NCI-H1092 treated with DMSO at 0.1 percent for 48 hours (cell line): Measurements from ENCODE around the gene RPP30.
"Not testable (repeated sequence)": the region's sequence is repeated elsewhere in the genome, so short reads cannot be mapped to it uniquely, and the experiment has no call there.

Experiments
- DNase-seq: peaks from one replicate; lab custom pipeline; 2025; lab: John Stamatoyannopoulos, UW

Gene RPP30

GRCh38 chr10:90917238-90917967 is 45.6 kb downstream of the RPP30 start:
- no peak for DNase-seq

GRCh38 chr10:90917968-90918318 is 46.2 kb downstream of the RPP30 start:
- DNase-seq = no peak

DNA sequence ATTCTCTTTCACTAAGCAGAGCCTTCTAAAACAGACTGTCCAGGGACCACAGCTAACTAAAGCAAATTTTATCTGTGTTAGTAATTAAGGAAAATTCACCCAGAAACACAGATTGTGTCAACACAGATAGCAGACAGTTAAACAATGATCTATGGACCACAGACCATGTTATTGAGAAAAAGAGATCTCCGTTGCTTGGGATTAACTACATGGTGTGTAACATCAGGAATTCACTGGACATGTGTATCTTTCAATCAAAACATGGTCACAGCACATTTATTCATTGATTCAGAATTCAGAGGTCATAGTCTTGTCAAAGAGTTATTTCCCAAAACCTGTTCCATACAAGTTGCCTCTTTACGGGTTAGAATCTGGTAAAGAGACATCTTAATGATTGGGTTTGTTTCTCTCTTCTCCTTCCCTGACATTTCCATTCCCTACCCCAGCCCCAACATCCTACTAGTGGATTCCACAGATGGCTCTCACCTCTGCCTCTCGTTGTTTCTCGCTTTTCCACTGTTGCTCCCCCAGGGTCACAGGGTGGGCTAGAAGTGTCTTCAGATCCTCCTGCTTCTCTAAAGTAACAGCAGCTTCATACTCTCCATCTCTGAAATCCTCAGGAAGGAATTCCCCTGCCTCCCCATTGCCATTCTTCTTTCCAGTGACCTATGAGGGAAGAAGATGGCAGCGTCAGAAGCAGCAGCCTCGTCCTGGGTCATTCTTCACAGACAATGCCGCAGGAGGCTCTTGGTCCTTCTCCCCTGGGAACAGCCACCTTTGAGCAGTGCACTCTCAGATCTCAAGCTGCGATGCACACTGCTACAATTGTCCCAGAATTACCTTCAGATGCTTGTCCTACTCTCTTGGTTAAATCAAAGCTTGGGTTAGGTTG is 48.2 kb downstream of the RPP30 start:
- DNase-seq = no peak

DNA sequence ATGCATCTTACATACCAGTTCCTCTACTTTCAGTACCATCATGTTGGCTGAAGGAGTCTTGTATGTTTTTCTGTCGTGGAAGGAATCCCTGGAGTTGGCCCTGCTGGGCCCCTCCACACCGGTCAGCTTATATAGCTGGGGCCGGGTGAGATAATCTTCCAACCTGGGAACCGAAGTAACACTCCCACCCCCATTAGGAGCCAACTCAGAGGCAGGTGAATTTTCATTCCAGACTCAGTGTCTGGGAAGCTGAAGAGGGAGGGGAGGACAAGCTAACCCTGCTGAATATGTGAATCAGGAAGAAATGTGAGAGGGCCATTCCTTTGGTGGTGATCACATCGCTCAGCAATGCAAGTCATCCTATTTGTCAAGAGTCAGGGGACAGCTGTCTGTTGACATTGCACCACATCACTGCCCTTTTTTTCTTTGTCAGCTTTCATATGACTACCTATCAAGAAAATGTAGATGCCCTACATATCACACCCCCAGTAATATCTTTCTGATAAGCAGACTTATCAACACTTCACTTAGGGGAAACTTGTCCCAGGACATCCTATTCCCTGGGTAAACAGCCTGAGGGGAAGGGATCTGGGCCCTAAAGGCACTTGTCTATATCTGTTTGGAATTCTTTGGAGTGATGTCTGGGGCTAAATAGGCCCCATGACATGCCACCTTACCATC is 49.4 kb downstream of the RPP30 start, which contains the start of gene ANKRD1:
ANKRD1 (minus strand) TSS at position 102 of the 681 bp plus-strand sequence; CDS start at position 42, 60 bp downstream.
- no peak for DNase-seq

DNA sequence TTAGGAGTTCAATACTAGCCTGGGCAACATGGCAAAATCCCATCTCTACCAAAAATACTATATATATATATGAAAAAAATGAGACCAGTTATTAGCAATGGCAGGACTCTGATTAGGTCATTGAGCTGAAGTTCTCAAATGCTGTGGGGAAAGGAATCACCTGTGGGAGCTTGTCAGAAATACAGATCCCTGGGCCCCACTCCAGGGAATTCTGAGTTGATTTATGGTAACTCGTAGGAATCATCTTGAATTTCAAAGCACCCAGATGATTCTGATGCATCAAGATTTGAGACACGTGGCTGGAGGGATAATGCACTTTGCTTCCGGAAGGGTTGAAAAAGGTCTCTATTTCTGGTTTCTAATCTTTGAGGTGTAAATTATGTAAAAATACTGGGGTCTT is 50.1 kb downstream of the RPP30 start:
- no peak for DNase-seq

GRCh38 chr10:90923111-90923731 is 51.4 kb downstream of the RPP30 start:
- DNase-seq = no peak

DNA sequence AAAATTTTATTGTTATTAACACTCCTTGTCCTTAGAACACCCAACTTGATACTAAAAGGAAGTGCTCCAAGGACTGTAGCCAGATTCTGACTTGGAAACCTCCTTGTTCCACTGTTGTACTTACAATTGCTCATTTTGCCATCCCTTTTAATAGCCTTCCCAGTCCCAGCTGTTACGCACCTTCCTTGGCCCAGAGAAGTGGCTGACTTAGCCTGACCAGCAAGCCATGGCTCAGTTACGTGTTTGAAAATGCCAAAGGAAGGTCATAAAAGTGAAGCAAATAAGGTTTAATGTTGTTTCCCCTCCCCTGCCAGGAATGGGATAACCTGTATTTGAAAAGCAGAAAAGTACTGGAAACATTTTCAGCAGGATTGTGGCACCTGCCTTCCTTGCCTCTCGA is 52.8 kb downstream of the RPP30 start:
- DNase-seq = no peak

DNA sequence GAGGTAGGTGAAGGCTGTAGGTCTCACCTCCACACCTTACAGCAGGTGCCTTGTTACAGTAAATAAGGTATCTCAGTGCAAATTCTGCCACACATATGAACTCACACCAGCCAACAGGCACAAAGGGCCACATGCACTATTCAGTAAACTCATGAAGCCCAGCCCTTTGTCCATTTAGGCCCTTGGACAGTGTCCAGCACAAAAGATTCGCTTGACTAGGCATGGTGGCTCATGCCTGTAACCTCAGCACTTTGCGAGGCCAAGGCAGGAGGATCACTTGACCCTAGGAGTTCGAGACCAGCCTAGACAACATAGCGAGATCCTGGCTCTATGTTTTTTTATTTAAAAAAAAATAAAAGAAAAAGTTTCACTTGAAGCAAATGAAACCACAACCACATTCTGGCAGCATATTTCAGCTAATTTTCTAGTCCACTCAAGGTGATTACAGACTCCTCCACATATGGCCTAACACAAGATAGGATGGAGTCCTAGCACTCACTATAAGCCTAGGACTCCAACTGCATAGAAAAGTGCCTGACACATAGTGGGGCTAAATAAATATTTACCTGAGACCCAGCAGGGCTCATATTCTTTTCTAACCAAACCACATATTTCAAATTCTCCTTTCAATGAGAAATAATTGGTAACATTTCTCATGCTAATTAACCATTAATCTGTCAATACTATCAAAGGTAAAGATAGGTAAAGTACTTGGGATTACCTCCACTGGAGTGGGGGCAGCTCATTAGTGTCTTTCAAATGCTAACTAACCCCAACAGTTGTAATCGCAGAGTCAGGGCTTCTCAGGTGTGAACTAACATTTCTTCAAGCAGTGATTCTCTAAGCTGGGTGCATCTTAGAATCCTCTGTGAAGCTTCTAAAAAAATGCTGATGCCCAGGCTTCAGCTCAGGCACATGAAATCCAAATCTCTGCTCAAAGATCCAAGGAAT is 53.6 kb downstream of the RPP30 start:
- DNase-seq = no peak

- no peak for DNase-seq
These were observed 55.5 kb downstream of the RPP30 start for GRCh38 chr10:90927293-90927692.

DNA sequence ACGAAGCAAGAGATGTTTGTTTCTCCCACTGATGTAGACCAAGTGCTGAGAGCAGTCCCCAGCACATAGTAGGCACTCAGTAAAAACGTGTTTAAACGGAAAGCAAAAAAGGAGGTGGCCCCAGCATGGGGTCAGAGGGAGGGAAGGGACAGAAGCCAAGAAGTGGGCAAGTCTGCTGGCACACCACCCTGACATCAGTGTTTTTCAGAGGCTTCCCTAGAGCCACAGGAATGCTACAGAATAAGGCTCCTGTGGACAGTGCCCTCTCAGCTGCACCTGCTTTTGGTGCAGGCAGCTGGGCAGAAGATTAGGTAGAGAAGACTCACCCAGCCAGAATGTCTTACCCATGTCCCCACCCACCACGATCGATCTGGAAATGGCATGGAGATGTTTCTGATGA is 57.4 kb downstream of the RPP30 start:
- DNase-seq = no peak

DNA sequence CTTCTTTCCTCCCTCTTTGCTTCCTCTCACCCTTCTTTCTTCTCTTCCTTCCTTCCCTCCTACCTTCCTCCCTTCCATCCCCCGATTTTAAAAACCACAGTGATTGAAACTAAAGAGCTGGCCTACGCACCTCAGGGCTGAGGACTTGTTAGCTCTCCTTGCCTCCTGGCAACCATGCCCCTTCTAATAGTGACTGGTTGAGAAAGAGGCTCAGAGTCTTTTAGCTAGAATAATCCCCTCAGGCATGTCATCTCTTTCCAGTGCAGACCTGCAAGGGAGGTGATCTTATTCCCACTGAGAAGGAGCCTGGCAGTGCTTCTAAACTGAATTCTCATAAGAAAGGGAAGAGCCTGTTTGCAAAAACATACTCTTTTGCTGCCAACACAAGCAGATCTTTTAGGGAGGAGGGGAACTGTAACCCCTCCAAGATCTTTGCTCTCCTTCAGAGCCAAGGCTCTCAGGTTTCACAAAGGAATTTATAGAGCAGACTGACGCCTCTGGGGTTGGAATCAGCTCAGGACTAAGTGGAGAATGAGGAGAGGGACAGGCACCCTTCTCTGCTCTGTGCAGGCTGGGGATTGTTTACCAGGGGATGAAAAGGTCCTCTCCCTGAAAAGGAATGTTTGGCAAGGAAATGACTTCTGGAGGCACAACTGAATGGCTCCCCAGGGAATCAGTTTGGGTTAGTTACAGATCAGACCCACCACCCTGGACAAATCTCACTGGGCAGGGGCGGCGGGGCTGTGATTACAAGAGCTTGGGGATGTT is 58.5 kb downstream of the RPP30 start:
- DNase-seq = no peak

- DNase-seq = no peak
These were observed 59.4 kb downstream of the RPP30 start for GRCh38 chr10:90930971-90931871.

- DNase-seq = no peak
These were observed 64.0 kb downstream of the RPP30 start for GRCh38 chr10:90935581-90936275.

- no peak for DNase-seq
These were observed 64.5 kb downstream of the RPP30 start for GRCh38 chr10:90936276-90936659.

GRCh38 chr10:90937645-90938258 is 66.0 kb downstream of the RPP30 start:
- DNase-seq = no peak

- no peak for DNase-seq
These were observed 67.3 kb downstream of the RPP30 start for GRCh38 chr10:90939116-90939515.

DNA sequence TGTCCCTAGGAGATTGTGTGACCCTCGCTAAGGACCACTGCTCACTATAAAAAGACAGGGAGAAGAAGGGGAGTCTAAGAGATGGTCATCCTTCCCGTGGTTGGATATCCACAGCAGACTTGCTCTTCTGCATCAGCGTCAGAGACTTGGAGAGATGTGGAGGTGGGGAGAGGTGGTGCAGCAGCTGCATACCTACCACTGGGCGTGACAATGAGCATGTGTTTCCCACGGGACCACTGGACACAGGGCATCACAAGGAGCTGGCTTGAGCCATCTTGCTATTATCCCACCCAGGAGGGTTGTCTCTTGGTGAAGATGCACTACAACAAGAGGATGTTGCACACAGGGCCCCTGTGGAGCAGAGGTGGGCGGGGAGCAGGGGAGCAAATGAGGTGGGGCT is 67.9 kb downstream of the RPP30 start:
- no peak for DNase-seq

- not testable (repeated sequence) for DNase-seq
These were observed 71.2 kb downstream of the RPP30 start for GRCh38 chr10:90942980-90943379.
